Duodenal mucosa (tissue), 2 donors: ENCODE results near the gene CTPS1.

Experiments
- H3K27ac ChIP-seq: one replicate; pipeline ENCODE4 v1.7.0; 2013; ENCODE audit warnings: low read depth, low read length
- H3K27me3 ChIP-seq, 2 donors: one replicate each; pipeline ENCODE4 v1.7.0; 2013; ENCODE audit warnings: low read length in 2 of 2, control low read depth in 1 of 2; ENCODE audit not compliant: insufficient read depth in 2 of 2, control insufficient read depth in 1 of 2
- H3K36me3 ChIP-seq, 2 donors: one replicate each; pipeline ENCODE4 v1.7.0; 2013; ENCODE audit warnings: low read length in 2 of 2, control low read depth in 1 of 2; ENCODE audit not compliant: insufficient read depth in 2 of 2, control insufficient read depth in 1 of 2
- H3K4me1 ChIP-seq, 2 donors: one replicate each; pipeline ENCODE4 v1.7.0; 2013; ENCODE audit warnings: low read length in 2 of 2, control low read depth in 1 of 2; ENCODE audit not compliant: insufficient read depth in 2 of 2, control insufficient read depth in 1 of 2
- H3K4me3 ChIP-seq, 2 donors: one replicate each; pipeline ENCODE4 v1.7.0; 2013; ENCODE audit warnings: low read length in 2 of 2, low read depth in 1 of 2
- H3K9ac ChIP-seq, 2 donors: one replicate each; pipeline ENCODE4 v1.7.0; 2013; ENCODE audit warnings: low read length in 2 of 2, low read depth in 1 of 2
- H3K9me3 ChIP-seq, 2 donors: one replicate each; pipeline ENCODE4 v1.7.0; 2013; ENCODE audit warnings: low read length in 2 of 2, control low read depth in 1 of 2; ENCODE audit not compliant: control insufficient read depth in 1 of 2

CTPS1 gene

DNA sequence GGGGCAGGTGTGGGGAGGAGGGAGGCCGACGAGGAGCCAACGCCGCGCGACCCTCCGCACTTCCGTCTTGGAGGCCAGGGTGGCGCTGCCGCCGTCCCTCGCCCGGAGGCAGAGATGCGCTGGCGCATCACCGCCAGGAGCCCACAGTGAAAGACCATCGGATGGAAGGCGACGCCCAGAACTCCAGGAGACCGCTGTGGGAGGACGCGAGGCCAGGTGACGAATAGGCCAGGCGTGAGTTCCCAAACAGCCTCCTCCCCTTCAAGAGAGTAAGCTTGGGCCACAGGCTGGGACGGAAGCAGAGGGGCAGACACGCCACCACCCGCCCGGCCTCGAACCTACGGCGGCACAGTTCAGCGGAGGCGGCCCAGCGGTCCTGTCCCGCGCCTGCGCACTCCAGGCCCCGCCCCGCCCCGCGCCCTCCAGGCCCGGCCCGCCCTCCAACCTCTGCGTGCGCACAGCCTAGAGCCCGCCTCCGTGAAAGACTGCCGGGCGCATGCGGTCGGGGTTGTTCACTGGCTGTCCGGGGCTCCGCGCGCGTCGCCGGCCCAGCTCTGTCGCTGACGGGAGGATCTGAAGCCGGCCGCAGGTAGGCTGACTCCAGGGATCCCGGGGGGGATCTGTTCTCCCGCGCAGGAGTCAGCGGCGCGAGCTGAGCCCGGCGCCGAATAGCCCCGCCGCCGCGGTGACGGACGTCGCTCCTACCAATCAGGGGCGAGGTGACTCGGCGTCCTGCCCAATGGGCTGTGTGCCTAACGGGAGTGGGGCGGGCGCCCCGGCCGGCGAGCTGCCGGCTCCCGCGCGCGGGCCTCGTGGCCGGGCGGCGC lies at the start of gene CTPS1:
TSS of gene CTPS1 (plus strand) at position 456 of the 827 bp plus-strand sequence. CDS start 3,595 bp downstream, outside the sequence.
- H3K4me1 ChIP-seq, result peaks cover 18% of the 10 kb centered on the region in 2 donors

DNA sequence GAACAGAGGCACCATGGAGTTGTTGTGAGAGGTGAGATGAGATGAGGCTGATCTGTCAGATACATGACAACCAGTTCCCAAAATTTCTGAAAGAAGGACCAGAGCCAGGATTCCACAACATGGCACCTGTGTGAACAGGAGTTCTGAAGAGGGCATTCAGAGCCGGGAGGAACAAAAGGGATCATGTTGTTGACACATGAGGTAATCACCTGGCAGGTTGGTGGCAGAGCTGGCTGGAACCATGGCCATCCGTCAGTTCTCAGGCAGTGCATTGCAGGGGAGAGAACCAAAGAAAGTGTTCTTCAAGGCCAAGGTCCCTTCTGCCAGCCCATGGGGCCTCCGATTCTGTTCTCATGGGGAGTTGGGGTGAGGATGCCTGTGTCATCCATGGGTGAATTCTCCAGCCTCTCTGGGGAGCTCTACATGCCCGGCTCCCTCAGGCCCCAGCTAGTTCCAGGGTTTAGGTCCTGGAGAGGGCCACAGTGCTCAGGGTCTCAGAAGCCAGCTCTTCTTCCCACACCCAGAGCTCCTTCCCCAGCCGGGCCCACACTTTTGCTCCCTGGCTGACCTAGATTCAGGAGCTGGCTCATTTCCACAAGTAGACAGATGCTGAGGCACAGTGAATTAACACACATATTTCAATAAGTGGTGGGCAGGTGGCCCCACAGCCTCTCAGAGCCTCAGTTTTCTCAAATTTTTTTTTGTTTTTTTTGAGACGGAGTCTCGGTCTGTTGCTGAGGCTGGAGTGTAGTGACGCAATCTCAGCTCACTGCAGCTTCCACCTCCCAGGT lies 49.1 kb upstream of the CTPS1 start:
- no peak overlapping the region for H3K9ac ChIP-seq
- H3K27me3 ChIP-seq, result no peaks in the 10 kb centered on the region
- H3K4me3 ChIP-seq, result no peak overlapping the region
- no peaks in the 10 kb centered on the region for H3K9me3 ChIP-seq
- H3K27ac ChIP-seq, result no peak overlapping the region
- H3K36me3 ChIP-seq, result no peaks in the 10 kb centered on the region
- no peaks in the 10 kb centered on the region for H3K4me1 ChIP-seq

More for the DNA sequence above, at the start of gene CTPS1:
- H3K9ac ChIP-seq, result peak within 1 kb of the TSS; percentile 86 to 98
- H3K4me3 ChIP-seq, result peak within 1 kb of the TSS; percentile 94 to 96
- no peaks in the 10 kb centered on the region for H3K9me3 ChIP-seq
- H3K36me3 ChIP-seq, result peaks cover 0 to 3% of the 10 kb centered on the region in 2 donors
- H3K27me3 ChIP-seq, result no peaks in the 10 kb centered on the region
- H3K27ac ChIP-seq, result peak within 1 kb of the TSS; percentile 84

- H3K4me3 ChIP-seq, result no peak overlapping the region
- no peaks in the 10 kb centered on the region for H3K9me3 ChIP-seq
- no peaks in the 10 kb centered on the region for H3K4me1 ChIP-seq
- H3K9ac ChIP-seq, result no peak overlapping the region
- no peaks in the 10 kb centered on the region for H3K36me3 ChIP-seq
- no peak overlapping the region for H3K27ac ChIP-seq
- H3K27me3 ChIP-seq, result no peaks in the 10 kb centered on the region
Observed at GRCh38 chr1:40931601-40932000, 47.9 kb upstream of the CTPS1 start.

- H3K9me3 ChIP-seq, result no peaks in the 10 kb centered on the region
- no peaks in the 10 kb centered on the region for H3K4me1 ChIP-seq
- no peak overlapping the region for H3K9ac ChIP-seq
- no peaks in the 10 kb centered on the region for H3K27me3 ChIP-seq
- H3K4me3 ChIP-seq, result no peak overlapping the region
- no peak overlapping the region for H3K27ac ChIP-seq
- H3K36me3 ChIP-seq, result no peaks in the 10 kb centered on the region
Observed at GRCh38 chr1:40932006-40932405, 47.5 kb upstream of the CTPS1 start.

GRCh38 chr1:40936931-40937339 lies 42.6 kb upstream of the CTPS1 start:
- Histone ChIP-seq H3K4me3 (no peak overlapping the region), H3K36me3 (no peaks in the 10 kb centered on the region), H3K27ac (no peak overlapping the region), H3K4me1 (peaks cover 0 to 5% of the 10 kb centered on the region in 2 donors), H3K9ac (no peak overlapping the region), H3K27me3 (no peaks in the 10 kb centered on the region), H3K9me3 (no peaks in the 10 kb centered on the region)

DNA sequence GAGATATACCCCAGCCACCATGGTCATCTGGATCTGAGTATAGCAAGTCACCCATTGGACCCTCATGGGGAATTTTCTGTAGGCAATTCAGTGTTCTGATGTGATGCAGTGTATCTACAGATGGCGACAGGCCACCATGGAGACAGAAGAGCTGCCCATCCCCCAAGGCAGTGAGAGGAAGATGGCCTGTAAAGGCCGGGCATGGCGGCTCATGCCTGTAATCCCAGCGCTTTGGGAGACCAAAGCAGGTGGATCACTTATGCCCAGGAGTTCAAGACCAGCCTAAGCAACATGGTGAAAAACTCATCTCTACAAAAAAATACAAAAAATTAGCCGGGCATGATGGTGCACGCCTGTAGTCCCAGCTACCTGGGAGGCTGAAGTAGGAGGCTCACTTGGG lies 41.1 kb upstream of the CTPS1 start:
- Histone ChIP-seq H3K27ac (no peak overlapping the region), H3K9ac (no peak overlapping the region), H3K27me3 (no peaks in the 10 kb centered on the region), H3K4me1 (peaks cover 0 to 5% of the 10 kb centered on the region in 2 donors), H3K4me3 (no peak overlapping the region), H3K9me3 (no peaks in the 10 kb centered on the region), H3K36me3 (no peaks in the 10 kb centered on the region)

GRCh38 chr1:40939320-40940059 lies 40.0 kb upstream of the CTPS1 start:
- no peak overlapping the region for H3K9ac ChIP-seq
- H3K4me3 ChIP-seq, result no peak overlapping the region
- no peak overlapping the region for H3K27ac ChIP-seq
- H3K4me1 ChIP-seq, result peaks cover 0 to 5% of the 10 kb centered on the region in 2 donors
- H3K36me3 ChIP-seq, result no peaks in the 10 kb centered on the region
- no peaks in the 10 kb centered on the region for H3K9me3 ChIP-seq
- no peaks in the 10 kb centered on the region for H3K27me3 ChIP-seq

DNA sequence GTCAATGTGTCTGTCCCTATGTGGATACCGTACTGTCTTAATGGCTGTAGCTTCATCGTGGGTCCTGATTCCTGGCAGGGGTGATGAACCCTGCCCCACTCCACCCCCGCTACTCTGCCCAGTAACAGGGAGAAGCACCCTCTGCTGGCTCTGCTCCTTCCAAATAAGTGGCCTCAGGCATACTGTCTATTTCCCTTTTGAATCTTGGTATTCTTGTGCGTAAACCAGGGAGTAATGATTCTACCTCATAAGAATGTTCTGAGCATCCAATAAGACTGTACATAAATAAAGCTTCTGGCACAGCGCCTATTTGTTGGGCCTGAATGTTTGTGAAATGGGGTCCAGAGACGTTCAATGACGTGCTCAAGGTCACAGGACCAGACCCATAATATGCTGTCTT lies 35.2 kb upstream of the CTPS1 start:
- Histone ChIP-seq H3K27ac (no peak overlapping the region), H3K27me3 (no peaks in the 10 kb centered on the region), H3K4me1 (peaks cover 0 to 5% of the 10 kb centered on the region in 2 donors), H3K36me3 (no peaks in the 10 kb centered on the region), H3K9ac (no peak overlapping the region), H3K9me3 (peaks cover 0 to 4% of the 10 kb centered on the region in 2 donors), H3K4me3 (no peak overlapping the region)

GRCh38 chr1:40944841-40945430 lies 34.6 kb upstream of the CTPS1 start:
- H3K27me3 ChIP-seq, result no peaks in the 10 kb centered on the region
- H3K9me3 ChIP-seq, result peaks cover 0 to 4% of the 10 kb centered on the region in 2 donors
- H3K4me1 ChIP-seq, result no peaks in the 10 kb centered on the region
- H3K27ac ChIP-seq, result no peak overlapping the region
- no peak overlapping the region for H3K9ac ChIP-seq
- H3K4me3 ChIP-seq, result no peak overlapping the region
- H3K36me3 ChIP-seq, result no peaks in the 10 kb centered on the region
